Measurements from ENCODE around the gene POC5.
A peak's percentile ranks its signal among the peaks of the same experiment; 100 is the strongest.
"Not testable (repeated sequence)": the region's sequence is repeated elsewhere in the genome, so short reads cannot be mapped to it uniquely, and the experiment has no call there.

POC5 gene, protein sequence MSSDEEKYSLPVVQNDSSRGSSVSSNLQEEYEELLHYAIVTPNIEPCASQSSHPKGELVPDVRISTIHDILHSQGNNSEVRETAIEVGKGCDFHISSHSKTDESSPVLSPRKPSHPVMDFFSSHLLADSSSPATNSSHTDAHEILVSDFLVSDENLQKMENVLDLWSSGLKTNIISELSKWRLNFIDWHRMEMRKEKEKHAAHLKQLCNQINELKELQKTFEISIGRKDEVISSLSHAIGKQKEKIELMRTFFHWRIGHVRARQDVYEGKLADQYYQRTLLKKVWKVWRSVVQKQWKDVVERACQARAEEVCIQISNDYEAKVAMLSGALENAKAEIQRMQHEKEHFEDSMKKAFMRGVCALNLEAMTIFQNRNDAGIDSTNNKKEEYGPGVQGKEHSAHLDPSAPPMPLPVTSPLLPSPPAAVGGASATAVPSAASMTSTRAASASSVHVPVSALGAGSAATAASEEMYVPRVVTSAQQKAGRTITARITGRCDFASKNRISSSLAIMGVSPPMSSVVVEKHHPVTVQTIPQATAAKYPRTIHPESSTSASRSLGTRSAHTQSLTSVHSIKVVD

DNA sequence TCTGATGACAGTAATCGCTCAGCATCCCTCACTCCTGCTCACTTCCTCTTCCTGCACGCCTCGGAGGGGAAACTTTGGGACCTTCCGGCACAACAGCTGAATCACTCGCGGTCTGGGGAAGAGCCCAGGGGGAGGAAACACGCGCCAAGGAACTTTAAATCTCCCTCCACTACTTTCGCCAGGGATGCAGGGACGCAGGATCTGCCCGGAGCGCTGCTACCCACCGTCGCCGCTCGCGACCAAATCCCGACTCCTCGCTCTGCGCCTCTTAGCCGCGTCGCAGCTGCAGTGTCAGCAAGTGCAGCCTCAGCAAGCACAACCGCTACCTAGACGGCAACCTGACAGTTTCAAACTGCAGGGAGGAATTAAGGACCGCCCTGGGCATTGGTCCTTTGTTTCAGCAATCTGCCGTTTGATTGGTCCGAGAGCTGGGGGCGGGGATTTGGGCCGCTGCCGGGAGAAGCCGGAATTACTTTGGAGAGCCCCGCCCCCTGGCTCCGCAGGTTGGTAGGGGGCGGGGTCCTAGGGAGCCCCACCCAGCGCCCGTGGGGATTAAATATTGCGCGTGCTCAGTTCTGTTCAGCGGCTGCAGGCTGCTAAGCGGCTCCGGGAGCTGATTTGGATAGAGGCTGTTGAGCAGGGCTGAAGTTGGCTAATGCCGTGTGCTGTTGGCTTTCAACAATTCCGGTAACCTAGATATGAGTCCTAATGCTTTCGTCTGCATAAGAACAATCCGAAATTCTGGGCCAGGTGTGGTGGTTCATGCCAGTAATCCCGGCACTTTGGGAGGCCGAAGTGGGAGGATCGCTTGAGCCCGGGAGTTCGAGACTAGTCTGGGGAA lies at the start of gene POC5:
Gene POC5 (minus strand): TSS at position 356 of the 841 bp plus-strand sequence. CDS start 4,500 bp downstream, outside the sequence.
- DNase-seq: peak; percentile 97

DNA sequence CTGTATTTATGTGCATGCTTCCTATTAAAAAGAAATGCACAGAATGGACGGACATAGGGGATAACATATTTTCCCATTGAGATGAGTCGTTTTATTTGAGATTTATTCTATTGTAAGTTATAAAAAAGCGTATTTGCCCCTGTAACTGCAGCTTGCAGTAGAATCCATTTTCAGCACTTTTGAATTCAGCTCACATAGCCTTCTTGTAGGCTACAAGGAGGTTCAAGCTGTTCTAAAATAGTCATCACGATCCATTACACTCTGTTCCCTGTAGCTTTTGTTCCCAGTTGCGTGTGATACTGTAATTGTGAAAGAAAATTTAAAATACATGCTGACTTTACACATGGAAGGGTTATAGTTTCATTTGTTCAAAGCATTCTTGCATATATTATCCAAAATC lies 40.9 kb upstream of the POC5 start:
- no peak for DNase-seq

GRCh38 chr5:75756981-75757380 lies 39.7 kb upstream of the POC5 start:
- no peak for DNase-seq

DNA sequence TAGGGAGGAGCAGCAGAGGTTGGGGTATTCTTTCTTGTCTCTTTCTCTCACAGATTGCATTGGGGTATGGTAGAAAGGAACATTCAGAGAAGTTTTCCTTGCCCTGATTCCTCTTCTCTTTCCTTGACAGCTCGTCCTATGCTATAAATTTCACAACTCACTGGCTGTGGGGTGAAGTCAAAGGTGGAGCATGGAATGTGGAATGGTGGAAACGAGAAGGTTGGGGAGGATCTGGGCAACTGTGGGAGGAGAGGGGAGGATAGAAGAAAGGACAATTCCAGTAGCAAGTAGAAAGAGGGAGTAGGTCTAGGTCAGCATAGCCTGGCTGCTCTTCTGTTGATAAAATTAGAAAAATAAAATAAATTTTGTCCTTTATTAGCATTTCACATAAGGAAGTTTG lies 39.0 kb upstream of the POC5 start:
- DNase-seq: no peak

- no peak for DNase-seq
Measured at GRCh38 chr5:75753182-75753581, 35.9 kb upstream of the POC5 start.

DNA sequence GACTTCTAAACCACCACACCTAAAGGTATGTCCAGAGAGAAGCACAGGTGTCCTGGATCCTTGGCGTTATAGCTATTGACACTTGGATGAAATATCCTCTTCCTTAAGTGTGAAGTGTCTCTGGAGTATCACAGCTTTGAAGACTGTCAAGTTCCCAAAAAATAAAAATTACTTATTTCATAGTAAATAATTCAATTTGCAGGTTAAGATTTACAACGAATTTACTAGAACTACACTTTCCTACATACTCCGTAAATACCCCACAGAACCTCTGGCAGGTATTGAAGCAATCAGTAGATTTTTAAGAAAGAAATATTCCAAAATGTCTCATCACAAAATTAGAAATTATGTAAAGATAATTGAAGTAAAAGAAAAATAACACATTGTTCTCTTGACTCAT lies 27.1 kb upstream of the POC5 start:
- DNase-seq: no peak

DNA sequence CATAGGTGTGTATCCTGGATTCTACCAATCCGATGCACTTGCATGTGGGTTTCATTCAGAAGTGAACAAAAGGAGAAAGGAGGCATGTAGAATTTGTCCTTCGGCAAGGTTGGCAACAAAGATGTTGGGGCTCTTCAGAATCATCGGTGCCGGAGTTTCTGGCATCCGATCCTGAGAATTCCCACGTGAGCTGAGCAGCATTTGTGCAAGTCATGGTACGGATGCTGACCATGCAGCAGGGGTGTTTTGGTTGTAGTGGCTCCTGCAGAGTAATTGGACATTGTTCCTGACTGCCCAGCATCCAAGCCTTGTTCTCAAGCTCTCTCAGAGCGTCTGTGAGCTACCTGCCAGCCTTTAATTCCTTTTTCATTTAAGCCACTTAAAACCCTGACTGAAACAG lies 19.0 kb upstream of the POC5 start:
- DNase-seq: no peak

GRCh38 chr5:75734913-75735789 lies 17.9 kb upstream of the POC5 start:
- no peak for DNase-seq

- DNase-seq: no peak
Measured at GRCh38 chr5:75733767-75734166, 16.5 kb upstream of the POC5 start.

DNA sequence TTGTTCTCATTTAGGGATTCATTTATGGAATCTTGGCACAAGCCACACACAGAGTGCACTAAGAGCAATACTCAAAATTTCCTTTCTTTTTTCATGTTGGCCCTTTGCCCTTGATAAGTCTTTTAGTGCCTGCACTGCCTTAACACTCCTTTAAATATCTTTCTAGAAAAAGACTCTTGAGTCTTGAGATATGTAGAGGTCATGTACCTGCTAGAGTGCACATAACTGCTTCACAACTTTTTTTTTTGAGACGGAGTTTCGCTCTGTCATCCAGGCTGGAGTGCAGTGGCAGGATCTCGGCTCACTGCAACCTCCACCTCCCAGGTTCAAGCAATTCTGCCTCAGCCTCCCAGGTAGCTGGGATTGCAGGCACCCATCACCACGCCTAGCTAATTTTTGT lies 14.3 kb upstream of the POC5 start:
- DNase-seq: not testable (repeated sequence)

- DNase-seq: no peak
Measured at GRCh38 chr5:75729321-75729720, 12.1 kb upstream of the POC5 start.

DNA sequence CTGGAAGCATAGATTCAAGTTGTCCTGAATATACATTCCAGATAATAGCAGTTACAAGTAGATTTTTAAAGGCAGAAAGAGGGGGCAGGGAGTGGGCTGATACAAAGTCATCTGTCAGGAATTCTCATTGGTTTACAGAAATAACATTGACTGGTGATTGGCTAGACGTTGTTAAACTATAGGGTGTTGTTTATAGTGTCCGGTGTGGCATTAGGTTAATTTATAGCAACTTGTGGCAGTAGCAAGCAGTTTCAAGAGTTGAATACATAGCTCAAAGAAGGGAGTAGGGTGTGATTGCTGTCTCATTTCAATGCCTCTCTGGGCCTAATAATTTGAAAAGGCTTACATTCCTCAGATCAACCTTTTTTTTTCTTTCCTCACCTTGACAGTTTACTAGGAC lies 10.7 kb upstream of the POC5 start:
- DNase-seq: no peak

- not testable (repeated sequence) for DNase-seq
Measured at GRCh38 chr5:75726224-75726623, 9.0 kb upstream of the POC5 start.

DNA sequence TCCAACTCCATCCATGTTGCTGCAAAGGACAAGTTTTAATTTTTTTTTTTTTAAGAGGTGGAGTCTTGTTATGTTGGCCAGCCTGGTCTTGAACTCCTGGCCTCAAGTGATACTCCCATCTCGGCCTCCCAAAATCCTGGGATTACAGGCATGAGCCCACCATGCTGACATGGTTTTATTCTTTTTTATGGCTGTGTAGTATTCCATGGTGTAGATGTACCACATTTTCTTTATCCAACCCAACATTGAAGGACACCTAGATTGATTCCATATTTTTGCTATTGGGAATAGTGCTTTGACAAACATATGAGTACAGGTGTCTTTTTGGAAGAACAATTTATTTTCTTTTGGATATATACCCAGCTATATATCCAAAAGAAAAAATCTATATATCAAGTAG lies 6.1 kb upstream of the POC5 start:
- DNase-seq: no peak

DNA sequence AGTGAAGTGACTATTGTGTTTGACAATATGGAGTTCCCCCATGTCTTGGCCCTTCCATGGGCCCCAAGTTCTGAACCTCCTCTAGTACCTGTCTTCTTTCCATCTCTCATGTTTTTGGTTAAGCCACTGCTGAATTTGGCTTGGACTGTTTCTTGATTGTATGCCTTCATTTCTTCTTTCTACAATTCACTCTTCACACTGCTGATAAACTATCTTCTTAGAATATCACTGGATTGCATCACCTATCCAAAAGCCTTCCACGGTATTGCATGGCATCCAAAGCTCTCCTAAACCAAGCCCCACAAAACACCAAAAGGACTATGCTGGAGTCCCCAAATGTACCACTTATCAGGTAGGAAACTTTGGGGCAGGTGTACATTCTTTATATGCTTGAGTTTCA lies 4.3 kb upstream of the POC5 start:
- DNase-seq: no peak

DNA sequence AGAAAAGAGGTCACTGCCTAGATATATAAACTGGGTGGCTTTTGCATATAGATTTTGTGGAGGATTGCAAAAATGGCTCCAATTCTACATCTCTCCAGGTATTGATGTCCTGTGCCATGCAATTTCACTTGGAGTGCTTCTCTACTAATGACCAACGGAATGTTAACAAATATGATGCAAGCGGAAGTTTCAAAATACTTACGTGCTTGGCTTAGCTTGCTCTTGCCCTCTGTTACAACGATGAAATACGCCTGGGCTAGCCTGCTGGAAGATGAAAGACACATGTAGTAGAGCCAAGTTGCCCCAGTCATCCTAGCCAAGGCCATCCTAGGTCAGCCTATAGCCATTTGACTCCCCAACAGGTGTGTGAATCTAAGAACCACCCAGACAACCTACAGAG lies 3.6 kb upstream of the POC5 start:
- DNase-seq: no peak

DNA sequence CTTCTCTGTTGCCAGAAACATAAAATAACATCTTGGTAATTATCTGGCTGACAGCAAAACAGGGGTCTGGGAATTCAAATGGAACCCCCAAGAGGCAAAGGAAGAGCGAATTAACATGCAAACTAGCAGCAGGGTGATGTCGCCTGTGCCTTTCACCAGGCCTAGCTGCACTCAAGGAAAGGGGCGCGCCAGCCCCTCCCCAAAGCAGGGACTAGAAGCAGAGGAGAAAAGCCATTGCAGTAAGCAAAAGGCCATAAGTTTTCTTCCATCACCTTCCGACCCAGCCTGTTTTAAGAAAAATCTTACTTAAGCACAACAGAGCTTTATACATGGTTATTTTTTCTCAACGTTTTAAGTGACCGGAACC lies 539 bp downstream of the POC5 start:
- DNase-seq: no peak

DNA sequence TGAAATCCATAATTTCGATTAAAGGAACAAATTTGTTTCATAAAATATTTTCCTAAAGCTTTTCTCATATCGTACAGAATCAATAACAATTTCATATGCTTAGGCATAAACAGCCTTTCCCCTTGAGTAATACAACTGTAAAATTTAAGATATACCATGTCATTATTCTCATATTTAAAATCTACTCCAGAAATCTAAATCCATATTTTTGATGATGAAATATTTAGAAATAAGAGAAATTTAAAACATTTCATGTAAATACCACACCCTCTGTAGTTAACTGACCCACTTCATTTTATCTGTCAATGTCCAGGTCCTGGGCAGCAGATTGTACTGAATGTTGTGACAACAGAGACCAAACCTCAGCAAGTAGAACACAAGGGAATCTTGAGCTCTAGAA lies 5.1 kb downstream of the POC5 start:
- no peak for DNase-seq

GRCh38 chr5:75711151-75711550 lies 6.1 kb downstream of the POC5 start:
- DNase-seq: no peak

GRCh38 chr5:75710637-75711036 lies 6.6 kb downstream of the POC5 start:
- DNase-seq: no peak

GRCh38 chr5:75707911-75708509 lies 9.2 kb downstream of the POC5 start:
- no peak for DNase-seq

GRCh38 chr5:75706775-75707174 lies 10.5 kb downstream of the POC5 start:
- no peak for DNase-seq
